Keratinocyte (primary cell): ENCODE data around the gene NPLOC4. TPM values are rescaled to one million over a fixed set of nuclear protein-coding genes. Genes with fewer than 3 reads are reported as not detected.

Experiments used
- DNase-seq: peaks from one replicate; pipeline ENCODE4 v3.0.0-alpha.2; 2011; ENCODE audit warnings: low read depth, missing footprints, low spot score
- FAIRE-seq: peaks from 2 replicates; lab custom pipeline; 2011; peaks lifted over from hg19 to GRCh38; lab: Jason Lieb, UNC
- H2AFZ ChIP-seq: 2 replicates; pipeline ENCODE4 v1.6.0; 2012; ENCODE audit warnings: low read length, control low read depth, inconsistent platforms; ENCODE audit not compliant: control insufficient read depth
- H3K27ac ChIP-seq: 2 replicates; pipeline ENCODE4 v1.5.1; 2011; ENCODE audit warnings: low read length; ENCODE audit not compliant: control insufficient read depth, insufficient read depth
- H3K27me3 ChIP-seq: 3 replicates; pipeline ENCODE4 v1.6.0; 2011; ENCODE audit warnings: low read length; ENCODE audit not compliant: control insufficient read depth, insufficient read depth; ENCODE audit errors: extremely low read depth
- H3K36me3 ChIP-seq, 2 experiments: 2 replicates in 1 of 2; 3 replicates in 1 of 2; pipeline ENCODE4 v1.5.1; 2011; ENCODE audit warnings: low read length in 2 of 2, mild to moderate bottlenecking in 1 of 2; ENCODE audit not compliant: control insufficient read depth in 2 of 2, insufficient read depth in 2 of 2; ENCODE audit errors: extremely low read depth in 1 of 2
- H3K4me1 ChIP-seq: 3 replicates; pipeline ENCODE4 v1.5.1; 2011; ENCODE audit warnings: low read length; ENCODE audit not compliant: control insufficient read depth, insufficient read depth; ENCODE audit errors: extremely low read depth
- H3K4me2 ChIP-seq: 3 replicates; pipeline ENCODE4 v1.6.0; 2011; ENCODE audit warnings: low read depth, low read length; ENCODE audit not compliant: control insufficient read depth, insufficient read depth; ENCODE audit errors: extremely low read depth
- H3K4me3 ChIP-seq, 3 experiments: fragments of 200-600 bp in 1 of 3; sonication (generic) in 1 of 3; 2 replicates in 2 of 3; 3 replicates in 1 of 3; pipeline ENCODE4 v1.5.1; 2011 to 2016; ENCODE audit warnings: low read length in 3 of 3, mild to moderate bottlenecking in 3 of 3, control low read depth in 2 of 3, inconsistent platforms in 1 of 3, low read depth in 1 of 3, mixed read lengths in 1 of 3, mixed run types in 1 of 3, moderate library complexity in 1 of 3; ENCODE audit not compliant: control insufficient read depth in 2 of 3, insufficient read depth in 2 of 3; ENCODE audit errors: extremely low read depth in 1 of 3
- H3K79me2 ChIP-seq: 2 replicates; pipeline ENCODE4 v1.6.0; 2012; ENCODE audit warnings: low read length; ENCODE audit not compliant: control insufficient read depth, insufficient read depth
- H3K9ac ChIP-seq: 3 replicates; pipeline ENCODE4 v1.6.0; 2011; ENCODE audit warnings: low read length; ENCODE audit not compliant: control insufficient read depth, insufficient read depth; ENCODE audit errors: extremely low read depth
- H3K9me1 ChIP-seq: 3 replicates; pipeline ENCODE4 v1.6.0; 2011; ENCODE audit warnings: low read length; ENCODE audit not compliant: control insufficient read depth, insufficient read depth; ENCODE audit errors: extremely low read depth
- H3K9me3 ChIP-seq: 2 replicates; pipeline ENCODE4 v1.5.1; 2012; ENCODE audit warnings: low read depth, low read length; ENCODE audit not compliant: control insufficient read depth
- H4K20me1 ChIP-seq: 3 replicates; pipeline ENCODE4 v1.6.0; 2011; ENCODE audit warnings: low read length; ENCODE audit not compliant: control insufficient read depth, insufficient read depth; ENCODE audit errors: extremely low read depth
- CTCF ChIP-seq, 3 experiments: IDR thresholded peaks in 1 of 3; conservative IDR thresholded peaks in 1 of 3; optimal IDR thresholded peaks in 1 of 3; 2 replicates in 2 of 3; 3 replicates in 1 of 3; pipeline versions ENCODE3 to v1.5.1; 2011; ENCODE audit warnings: low read length in 3 of 3, mild to moderate bottlenecking in 3 of 3, moderate library complexity in 2 of 3, control low read depth in 1 of 3, inconsistent platforms in 1 of 3; ENCODE audit not compliant: insufficient read depth in 2 of 3; ENCODE audit errors: extremely low read depth in 1 of 3
- EZH2 ChIP-seq: IDR thresholded peaks from one replicate; pipeline ENCODE4 v1.6.1; 2012; ENCODE audit warnings: inconsistent platforms, mild to moderate bottlenecking, low read length, moderate library complexity
- dilution Hi-C: fragments of 300-500 bp; cut with MboI; formaldehyde crosslinking; loops from one replicate; pipeline ENCODE4 v1.7.0; 2020; ENCODE audit warnings: low sequenced_read_pairs; ENCODE audit not compliant: extremely low pct_ligation_motif_present
- polyA plus RNA-seq, 5 experiments: library from polyadenylated mRNA; depleted of rRNA in 3 of 5; stranded (reverse) in 3 of 5; stranded (forward) in 1 of 5; unstranded in 1 of 5; fragments of >200 nt; gene quantifications; 1 replicate in 1 of 5; 2 replicates in 3 of 5; 3 replicates in 1 of 5; pipeline versions ENCODE4 v1.2.1 to v1.2.3, GENCODE V29; 2011 to 2012; ENCODE audit warnings: missing spikeins in 2 of 5, low read depth in 1 of 5, low replicate concordance in 1 of 5

Gene NPLOC4
- polyA plus RNA-seq, 1 donor (not counting 4 experiments of a cell fraction or from before 2014, with no cell fraction given) = 64.0 TPM

DNA sequence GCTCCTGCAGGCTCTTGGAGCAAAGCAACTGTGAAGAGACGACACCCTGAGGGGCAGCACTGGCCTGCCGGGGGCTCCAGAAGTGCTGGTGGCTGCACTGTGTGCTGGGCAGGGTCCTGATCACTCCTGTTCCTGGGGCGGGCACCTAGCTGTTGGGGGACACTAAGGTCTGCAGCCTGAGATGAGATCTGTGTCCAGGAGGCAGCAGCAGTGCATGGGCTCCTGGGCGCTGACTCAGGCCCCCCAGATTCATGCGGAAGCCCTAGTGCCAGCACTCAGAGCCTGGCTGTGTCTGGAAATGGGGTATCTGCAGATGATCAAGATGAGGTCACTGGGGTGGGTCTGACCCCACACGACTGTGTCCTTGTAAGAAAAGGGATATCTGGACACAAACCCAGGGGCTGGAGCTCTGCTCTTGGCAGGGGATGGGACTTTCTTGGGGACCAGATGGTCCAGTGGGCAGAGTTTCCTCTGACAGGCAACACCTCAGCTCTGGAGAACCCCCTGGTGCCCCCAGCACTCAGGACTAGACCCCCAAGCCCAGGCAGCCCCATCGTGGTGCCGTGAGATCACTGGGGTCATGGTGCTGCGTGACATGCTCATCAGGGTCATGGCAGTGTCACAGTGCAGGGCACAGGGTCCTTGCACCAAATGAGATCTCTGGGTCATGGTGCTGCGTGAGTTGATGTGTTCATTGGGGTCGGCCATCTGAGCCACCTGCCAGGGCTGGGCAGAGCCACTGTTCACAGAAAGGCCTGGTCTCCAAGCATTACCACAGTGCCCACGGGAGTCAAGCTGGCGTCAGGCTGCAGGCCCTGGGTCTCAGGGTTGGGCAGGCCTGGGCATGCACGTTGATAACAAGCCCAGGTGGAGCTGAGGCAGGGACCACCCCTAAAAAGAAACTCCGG is 94.2 kb downstream of the NPLOC4 start:
- Histone ChIP-seq H3K36me3 (peaks cover 27 to 30% of the 10 kb centered on the region in 2 experiments), H3K27ac (no peak overlapping the region), H3K79me2 (no peaks in the 10 kb centered on the region), H3K9ac (no peak overlapping the region), H3K9me3 (no peaks in the 10 kb centered on the region), H4K20me1 (peaks cover 5% of the 10 kb centered on the region), H3K4me3 (no peak overlapping the region), H3K4me1 (no peaks in the 10 kb centered on the region), H3K9me1 (no peaks in the 10 kb centered on the region), H3K27me3 (peaks cover 1% of the 10 kb centered on the region), H2AFZ (no peak overlapping the region), H3K4me2 (no peak overlapping the region)
- dilution Hi-C loops = no loop called here
- no peak for TF ChIP-seq EZH2
- no peak for TF ChIP-seq CTCF (optimal IDR thresholded peaks at IDR 0.05 in 1 of 3, IDR thresholded peaks at IDR 0.05 in 1 of 3, conservative IDR thresholded peaks at IDR 0.05 in 1 of 3; ENCODE audit: extremely low read depth in 1 of 3, insufficient read depth in 2 of 3, low read length in 3 of 3)
- FAIRE-seq (no peak), DNase-seq (no peak)

GRCh38 chr17:81541123-81541522 is 95.8 kb downstream of the NPLOC4 start:
- dilution Hi-C loops = no loop called here
- no peak for FAIRE-seq
- H4K20me1 ChIP-seq = peaks cover 7% of the 10 kb centered on the region
- H3K9me1 ChIP-seq = no peaks in the 10 kb centered on the region
- H3K27me3 ChIP-seq = peaks cover 17% of the 10 kb centered on the region
- H3K27ac ChIP-seq = no peak overlapping the region
- H3K79me2 ChIP-seq = no peaks in the 10 kb centered on the region
- no peak overlapping the region for H3K4me3 ChIP-seq
- peaks cover 25% of the 10 kb centered on the region in 2 experiments for H3K36me3 ChIP-seq
- no peaks in the 10 kb centered on the region for H3K9me3 ChIP-seq
- TF ChIP-seq EZH2 = no peak
- TF ChIP-seq CTCF (optimal IDR thresholded peaks at IDR 0.05 in 1 of 3, IDR thresholded peaks at IDR 0.05 in 1 of 3, conservative IDR thresholded peaks at IDR 0.05 in 1 of 3; ENCODE audit: extremely low read depth in 1 of 3, insufficient read depth in 2 of 3, low read length in 3 of 3) = no peak
- H3K9ac ChIP-seq = no peak overlapping the region
- DNase-seq = no peak
- H3K4me1 ChIP-seq = peaks cover under 1% of the 10 kb centered on the region
- no peak overlapping the region for H3K4me2 ChIP-seq
- no peak overlapping the region for H2AFZ ChIP-seq
